ENCODE results near the gene MAB21L4.

- TF ChIP-seq YY1 (IDR thresholded peaks at IDR 0.05; ENCODE audit: insufficient read depth, insufficient read length) (no peak), SUZ12 (IDR thresholded peaks at IDR 0.05; ENCODE audit: extremely low read depth, insufficient read depth, insufficient read length) (no peak)
These were observed 21.8 kb upstream of the MAB21L4 start for GRCh38 chr2:240917684-240918257.
